Upper lobe of left lung (tissue), 6 donors: ENCODE measurements around the gene HOXA1. TPM values are rescaled to one million over a fixed set of nuclear protein-coding genes. Genes with fewer than 3 reads are reported as not detected.

ENCODE experiments used
- ATAC-seq, 2 donors: fragments of 200-7000 bp; cut with Tn5 transposase; one replicate each; pipeline ENCODE4 v1.9.1; 2022; ENCODE audit warnings: mild to moderate bottlenecking in 2 of 2, moderate library complexity in 2 of 2; ENCODE audit not compliant: low FRiP score in 2 of 2
- DNase-seq, 2 donors: peaks; one replicate each; pipeline ENCODE4 v3.0.0-alpha.2; 2019 to 2020
- H3K27ac ChIP-seq, 4 donors: fragments of 200-600 bp; sonication (generic); one replicate each; pipeline ENCODE4 v1.5.1; 2016 to 2019
- H3K27me3 ChIP-seq, 4 donors: fragments of 200-600 bp; sonication (generic); one replicate each; pipeline ENCODE4 v1.5.1; 2017 to 2019
- H3K36me3 ChIP-seq, 4 donors: fragments of 200-600 bp; sonication (generic); one replicate each; pipeline ENCODE4 v1.5.1; 2016 to 2019
- H3K4me1 ChIP-seq, 4 donors: fragments of 200-600 bp; sonication (generic); one replicate each; pipeline ENCODE4 v1.5.1; 2018 to 2019
- H3K4me3 ChIP-seq, 4 donors: fragments of 200-600 bp; sonication (generic); one replicate each; pipeline ENCODE4 v1.5.1; 2017 to 2019; ENCODE audit warnings: mild to moderate bottlenecking in 2 of 4, moderate library complexity in 1 of 4
- H3K9me3 ChIP-seq, 4 donors: fragments of 200-600 bp; sonication (generic); one replicate each; pipeline ENCODE4 v1.5.1; 2018 to 2019
- CTCF ChIP-seq, 6 experiments: fragments of 450-650 bp in 4 of 6; fragments of 200-600 bp in 2 of 6; sonication (generic) in 2 of 6; IDR thresholded peaks; one replicate each; pipeline ENCODE4 v1.5.1; 2016 to 2019; ENCODE audit warnings: antibody characterized with exemption in 6 of 6
- EP300 ChIP-seq, 4 donors: sonication (generic); formaldehyde crosslinking; IDR thresholded peaks; one replicate each; pipeline ENCODE4 v1.5.1; 2017; ENCODE audit warnings: antibody characterized with exemption in 4 of 4, control low read depth in 2 of 4
- POLR2A ChIP-seq, 4 donors: fragments of 450-650 bp; IDR thresholded peaks; one replicate each; pipeline ENCODE4 v1.5.1; 2016 to 2017; ENCODE audit warnings: antibody characterized with exemption in 4 of 4, mild to moderate bottlenecking in 2 of 4
- POLR2AphosphoS5 ChIP-seq, 2 donors: sonication (generic); formaldehyde crosslinking; IDR thresholded peaks; one replicate each; pipeline ENCODE4 v1.5.1; 2017; ENCODE audit warnings: antibody characterized with exemption in 2 of 2
- WGBS, 2 donors: methylation state at CpG; one replicate each; pipeline ENCODE4 v1.1.5; 2017 to 2018; 5-methylcytosine and 5-hydroxymethylcytosine counted together
- total RNA-seq, 6 donors: library from RNA; depleted of rRNA in 4 of 6; stranded (reverse); fragments of >200 nt in 4 of 6; gene quantifications; one replicate each; pipeline versions ENCODE4 v1.1.0 to v1.2.1, GENCODE V29; 2016 to 2021
- donor health status: DM: no; HTN: no; CAD: no; lungs with moderate emphysema.
- donor health status: DM: no; HTN: yes; CAD: no; lungs with severe emphysema.

Gene HOXA1
- total RNA-seq, 6 donors from 2014 or later, result 0.46 to 2.1 (median 0.64) TPM; not detected in 3

- H3K36me3 ChIP-seq, result no peaks in the 10 kb centered on the region
- peaks cover 0 to 2% (median 0%) of the 10 kb centered on the region in 4 donors for H3K27me3 ChIP-seq
- no peak for DNase-seq
- no peak overlapping the region for H3K27ac ChIP-seq
- no peaks in the 10 kb centered on the region for H3K4me1 ChIP-seq
- no peak for ATAC-seq
- H3K9me3 ChIP-seq, result no peaks in the 10 kb centered on the region
- no peak for TF ChIP-seq POLR2A (IDR thresholded peaks at IDR 0.05)
- TF ChIP-seq CTCF (IDR thresholded peaks at IDR 0.05), result no peak
- TF ChIP-seq EP300 (IDR thresholded peaks at IDR 0.05), result no peak
- no peak for TF ChIP-seq POLR2AphosphoS5 (IDR thresholded peaks at IDR 0.05)
- 81 to 90% methylated on average over 1 of the region's 1 CpG for WGBS, 2 donors
- no peak overlapping the region for H3K4me3 ChIP-seq
Measured at GRCh38 chr7:27082171-27082570, 13.6 kb downstream of the HOXA1 start.

GRCh38 chr7:27080844-27081436, 14.9 kb downstream of the HOXA1 start:
- 73 to 83% methylated on average over 4 of the region's 4 CpGs for WGBS, 2 donors
- DNase-seq (no peak), ATAC-seq (no peak)
- Histone ChIP-seq H3K9me3 (no peaks in the 10 kb centered on the region), H3K4me3 (no peak overlapping the region), H3K36me3 (no peaks in the 10 kb centered on the region), H3K4me1 (no peaks in the 10 kb centered on the region), H3K27me3 (no peaks in the 10 kb centered on the region), H3K27ac (no peak overlapping the region)
- no peak for TF ChIP-seq CTCF (IDR thresholded peaks at IDR 0.05)
- TF ChIP-seq POLR2AphosphoS5 (IDR thresholded peaks at IDR 0.05), result no peak

- Histone ChIP-seq H3K36me3 (no peaks in the 10 kb centered on the region), H3K9me3 (no peaks in the 10 kb centered on the region), H3K4me1 (no peaks in the 10 kb centered on the region), H3K27ac (no peak overlapping the region), H3K27me3 (no peaks in the 10 kb centered on the region), H3K4me3 (no peak overlapping the region)
- TF ChIP-seq POLR2AphosphoS5 (IDR thresholded peaks at IDR 0.05), result no peak
- no peak for TF ChIP-seq EP300 (IDR thresholded peaks at IDR 0.05)
- TF ChIP-seq POLR2A (IDR thresholded peaks at IDR 0.05), result no peak
- TF ChIP-seq CTCF (IDR thresholded peaks at IDR 0.05), result no peak
- 93 to 94% methylated on average over 1 of the region's 1 CpG for WGBS, 2 donors
- ATAC-seq (no peak), DNase-seq (no peak)
Measured at GRCh38 chr7:27079234-27079975, 16.4 kb downstream of the HOXA1 start.

GRCh38 chr7:27078616-27079233, 17.1 kb downstream of the HOXA1 start:
- ATAC-seq (no peak), DNase-seq (no peak)
- no peaks in the 10 kb centered on the region for H3K4me1 ChIP-seq
- H3K27me3 ChIP-seq, result no peaks in the 10 kb centered on the region
- H3K27ac ChIP-seq, result no peak overlapping the region
- no peaks in the 10 kb centered on the region for H3K9me3 ChIP-seq
- no peaks in the 10 kb centered on the region for H3K36me3 ChIP-seq
- no peak overlapping the region for H3K4me3 ChIP-seq
- 86 to 93% methylated on average over 5 of the region's 5 CpGs for WGBS, 2 donors
- TF ChIP-seq POLR2AphosphoS5 (IDR thresholded peaks at IDR 0.05) (no peak), EP300 (IDR thresholded peaks at IDR 0.05) (no peak), CTCF (IDR thresholded peaks at IDR 0.05) (no peak), POLR2A (IDR thresholded peaks at IDR 0.05) (no peak)
